CD14-positive monocyte (primary cell): Measurements from ENCODE around the gene IGF1R. TPM values are rescaled to one million over a fixed set of nuclear protein-coding genes. Genes with fewer than 3 reads are reported as not detected.

Experiments used
- DNase-seq, 3 donors: peaks; one replicate each; pipeline ENCODE4 v3.0.0-alpha.2; 2011 to 2022
- H2AFZ ChIP-seq: 2 replicates; pipeline ENCODE4 v1.6.0; 2012; ENCODE audit warnings: mild to moderate bottlenecking, low read depth, low read length, inconsistent platforms; ENCODE audit not compliant: insufficient read depth, poor library complexity, severe bottlenecking
- H3K27ac ChIP-seq, 2 donors: 1 replicate in 1 of 2; 2 replicates in 1 of 2; pipeline ENCODE4 v1.5.1; 2012 to 2013; ENCODE audit warnings: low read length in 2 of 2, control low read depth in 1 of 2, inconsistent platforms in 1 of 2, low read depth in 1 of 2, mild to moderate bottlenecking in 1 of 2
- H3K27me3 ChIP-seq, 2 donors: one replicate each; pipeline versions ENCODE4 v1.6.0 to v1.6.1; 2011 to 2013; ENCODE audit warnings: low read length in 2 of 2; ENCODE audit not compliant: control insufficient read depth in 2 of 2, insufficient read depth in 2 of 2
- H3K36me3 ChIP-seq, 2 donors: replicated peaks in 1 of 2; 1 replicate in 1 of 2; 2 replicates in 1 of 2; pipeline versions ENCODE4 v1.5.1 to v1.6.1; 2012 to 2013; ENCODE audit warnings: low read length in 2 of 2, control low read depth in 1 of 2, inconsistent platforms in 1 of 2, mild to moderate bottlenecking in 1 of 2; ENCODE audit not compliant: insufficient read depth in 2 of 2, control insufficient read depth in 1 of 2
- H3K4me1 ChIP-seq, 2 donors: 1 replicate in 1 of 2; 2 replicates in 1 of 2; pipeline versions ENCODE4 v1.5.1 to v1.6.1; 2012 to 2013; ENCODE audit warnings: low read length in 2 of 2, control low read depth in 1 of 2, inconsistent platforms in 1 of 2, mild to moderate bottlenecking in 1 of 2, moderate library complexity in 1 of 2; ENCODE audit not compliant: insufficient read depth in 2 of 2, control insufficient read depth in 1 of 2
- H3K4me2 ChIP-seq: replicated peaks from 2 replicates; pipeline ENCODE3; 2012; ENCODE audit warnings: low read length, moderate library complexity, mild to moderate bottlenecking; ENCODE audit not compliant: poor library complexity, severe bottlenecking; ENCODE audit errors: extremely low read depth
- H3K4me3 ChIP-seq, 3 experiments: fragments of 200-600 bp in 1 of 3; sonication (generic) in 1 of 3; replicated peaks in 1 of 3; 1 replicate in 2 of 3; 2 replicates in 1 of 3; pipeline ENCODE4 v1.5.1; 2011 to 2013; ENCODE audit warnings: low read length in 3 of 3, mild to moderate bottlenecking in 3 of 3, control low read depth in 2 of 3, low read depth in 2 of 3, inconsistent platforms in 1 of 3, moderate library complexity in 1 of 3
- H3K79me2 ChIP-seq: 2 replicates; pipeline ENCODE4 v1.6.0; 2012; ENCODE audit warnings: mild to moderate bottlenecking, control low read depth, inconsistent platforms, low read length, moderate library complexity; ENCODE audit not compliant: insufficient read depth
- H3K9ac ChIP-seq: 2 replicates; pipeline ENCODE4 v1.6.0; 2017; ENCODE audit warnings: low read length, mild to moderate bottlenecking; ENCODE audit not compliant: insufficient read depth, poor library complexity, severe bottlenecking
- H3K9me3 ChIP-seq, 2 donors: replicated peaks in 1 of 2; 1 replicate in 1 of 2; 2 replicates in 1 of 2; pipeline versions ENCODE4 v1.5.1 to v1.6.1; 2012 to 2013; ENCODE audit warnings: low read length in 2 of 2, control low read depth in 1 of 2; ENCODE audit not compliant: control insufficient read depth in 1 of 2, insufficient read depth in 1 of 2
- H4K20me1 ChIP-seq: 2 replicates; pipeline ENCODE4 v1.6.0; 2012; ENCODE audit warnings: mild to moderate bottlenecking, low read length, control low read depth, moderate library complexity; ENCODE audit not compliant: insufficient read depth
- H3K27ac Mint-ChIP-seq, 7 donors: one replicate each; pipeline ENCODE4 v1.8.0; 2020; ENCODE audit warnings: mild to moderate bottlenecking in 7 of 7, mixed read lengths in 7 of 7, moderate library complexity in 6 of 7, inconsistent platforms in 2 of 7
- H3K27me3 Mint-ChIP-seq, 3 donors: one replicate each; pipeline ENCODE4 v1.8.0; 2021 to 2022; ENCODE audit warnings: low read depth in 3 of 3, mild to moderate bottlenecking in 3 of 3, mixed read lengths in 3 of 3, moderate library complexity in 3 of 3, inconsistent platforms in 1 of 3
- H3K36me3 Mint-ChIP-seq, 2 donors: one replicate each; pipeline ENCODE4 v1.8.0; 2020; ENCODE audit warnings: mixed read lengths in 2 of 2, inconsistent platforms in 1 of 2, mild to moderate bottlenecking in 1 of 2
- H3K4me1 Mint-ChIP-seq: one replicate; pipeline ENCODE4 v1.8.0; 2020; ENCODE audit warnings: mild to moderate bottlenecking, mixed read lengths
- H3K4me3 Mint-ChIP-seq, 2 donors: one replicate each; pipeline ENCODE4 v1.8.0; 2020; ENCODE audit warnings: mild to moderate bottlenecking in 2 of 2, mixed read lengths in 2 of 2, moderate library complexity in 1 of 2
- H3K9me3 Mint-ChIP-seq, 7 donors: one replicate each; pipeline ENCODE4 v1.8.0; 2020 to 2022; ENCODE audit warnings: mixed read lengths in 7 of 7, mild to moderate bottlenecking in 6 of 7, moderate library complexity in 6 of 7, inconsistent platforms in 2 of 7
- CTCF ChIP-seq: fragments of 200-600 bp; IDR thresholded peaks from one replicate; pipeline ENCODE4 v1.8.0; 2022; ENCODE audit warnings: antibody characterized with exemption, mild to moderate bottlenecking
- WGBS: methylation state at CpG from one replicate; pipeline ENCODE4 v1.1.5; 2013; ENCODE audit warnings: missing lambda C conversion rate; ENCODE audit not compliant: insufficient coverage; 5-methylcytosine and 5-hydroxymethylcytosine counted together
- intact Hi-C, 2 donors: fragments of 100-400 bp; cut with micrococcal nuclease; formaldehyde crosslinking; loops; one replicate each; pipeline versions ENCODE4 v1.15.0 to v1.15.1; 2023
- polyA plus RNA-seq, 3 donors: library from polyadenylated mRNA; depleted of rRNA in 1 of 3; unstranded in 2 of 3; stranded (reverse) in 1 of 3; fragments of 300-500 nt in 2 of 3; fragments of >200 nt in 1 of 3; fragmentation: Illumina TruSeq in 2 of 3; gene quantifications; 1 replicate in 2 of 3; 2 replicates in 1 of 3; pipeline ENCODE4 v1.2.3, GENCODE V29; 2012 to 2021

Gene IGF1R
- polyA plus RNA-seq, 3 donors = 0.35 to 4.9 (median 0.67) TPM

GRCh38 chr15:98856532-98856907 is 208.2 kb downstream of the IGF1R start:
- no peak for TF ChIP-seq CTCF
- Histone ChIP-seq H3K36me3 (no peaks in the 10 kb centered on the region), H3K27me3 (no peaks in the 10 kb centered on the region), H3K79me2 (peaks cover 73% of the 10 kb centered on the region), H3K9ac (no peak overlapping the region), H4K20me1 (peaks cover 2% of the 10 kb centered on the region), H3K27ac (no peak overlapping the region), H3K4me3 (no peak overlapping the region), H3K4me1 (peaks cover 38 to 60% of the 10 kb centered on the region in 2 donors), H3K4me2 (no peak overlapping the region), H2AFZ (no peak overlapping the region), H3K9me3 (no peaks in the 10 kb centered on the region)
- H3K27me3 Mint-ChIP-seq = no peaks in the 10 kb centered on the region
- H3K27ac Mint-ChIP-seq = no peak overlapping the region
- no peak for DNase-seq
- H3K4me1 Mint-ChIP-seq = peaks cover 57% of the 10 kb centered on the region
- intact Hi-C loops = no loop called here
- H3K4me3 Mint-ChIP-seq = no peak overlapping the region
- no peaks in the 10 kb centered on the region for H3K36me3 Mint-ChIP-seq
- H3K9me3 Mint-ChIP-seq = peaks cover 0 to 1% (median 0%) of the 10 kb centered on the region in 7 donors
- no CpG with 5 or more reads among the region's 1 CpG for WGBS

- no peaks in the 10 kb centered on the region for H3K27me3 ChIP-seq
- H3K4me1 Mint-ChIP-seq = peaks cover 47% of the 10 kb centered on the region
- H3K4me1 ChIP-seq = peaks cover 24 to 42% of the 10 kb centered on the region in 2 donors
- no peaks in the 10 kb centered on the region for H3K9me3 ChIP-seq
- peaks cover 0 to 1% (median 0%) of the 10 kb centered on the region in 7 donors for H3K9me3 Mint-ChIP-seq
- H3K27me3 Mint-ChIP-seq = no peaks in the 10 kb centered on the region
- WGBS = 3% methylated on average over 7 of the region's 9 CpGs
- peak overlapping the region; percentile 74 to 85 for H3K4me3 Mint-ChIP-seq
- peak overlapping the region in 1 of 3 experiments; percentile 40 for H3K4me3 ChIP-seq
- peaks cover 76% of the 10 kb centered on the region for H3K79me2 ChIP-seq
- H3K27ac Mint-ChIP-seq = peak overlapping the region in 6 of 7 donors; percentile 39 to 87 (median 66)
- intact Hi-C loops = no loop called here
- DNase-seq = peak; percentile 36 to 46 (median 42)
- peak overlapping the region; percentile 58 for H2AFZ ChIP-seq
- H3K9ac ChIP-seq = no peak overlapping the region
- no peaks in the 10 kb centered on the region for H3K36me3 ChIP-seq
- H3K36me3 Mint-ChIP-seq = no peaks in the 10 kb centered on the region
- no peak for TF ChIP-seq CTCF
- H4K20me1 ChIP-seq = no peaks in the 10 kb centered on the region
- peak overlapping the region; percentile 63 for H3K4me2 ChIP-seq
- peak overlapping the region; percentile 39 to 49 for H3K27ac ChIP-seq
These were observed 210.3 kb downstream of the IGF1R start for GRCh38 chr15:98858610-98859023.
